Bronchial smooth muscle cell (primary cell): ENCODE results near the gene CBLL1. TPM values are rescaled to one million over a fixed set of nuclear protein-coding genes. Genes with fewer than 3 reads are reported as not detected.

ENCODE experiments used
- total RNA-seq: library from RNA; depleted of rRNA; stranded (reverse); fragments of >200 nt; gene quantifications from 2 replicates; pipeline ENCODE4 v1.2.1, GENCODE V29; 2014

CBLL1 gene, protein sequence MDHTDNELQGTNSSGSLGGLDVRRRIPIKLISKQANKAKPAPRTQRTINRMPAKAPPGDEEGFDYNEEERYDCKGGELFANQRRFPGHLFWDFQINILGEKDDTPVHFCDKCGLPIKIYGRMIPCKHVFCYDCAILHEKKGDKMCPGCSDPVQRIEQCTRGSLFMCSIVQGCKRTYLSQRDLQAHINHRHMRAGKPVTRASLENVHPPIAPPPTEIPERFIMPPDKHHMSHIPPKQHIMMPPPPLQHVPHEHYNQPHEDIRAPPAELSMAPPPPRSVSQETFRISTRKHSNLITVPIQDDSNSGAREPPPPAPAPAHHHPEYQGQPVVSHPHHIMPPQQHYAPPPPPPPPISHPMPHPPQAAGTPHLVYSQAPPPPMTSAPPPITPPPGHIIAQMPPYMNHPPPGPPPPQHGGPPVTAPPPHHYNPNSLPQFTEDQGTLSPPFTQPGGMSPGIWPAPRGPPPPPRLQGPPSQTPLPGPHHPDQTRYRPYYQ
- total RNA-seq: 9.1 and 11.3 TPM in 2 replicates

DNA sequence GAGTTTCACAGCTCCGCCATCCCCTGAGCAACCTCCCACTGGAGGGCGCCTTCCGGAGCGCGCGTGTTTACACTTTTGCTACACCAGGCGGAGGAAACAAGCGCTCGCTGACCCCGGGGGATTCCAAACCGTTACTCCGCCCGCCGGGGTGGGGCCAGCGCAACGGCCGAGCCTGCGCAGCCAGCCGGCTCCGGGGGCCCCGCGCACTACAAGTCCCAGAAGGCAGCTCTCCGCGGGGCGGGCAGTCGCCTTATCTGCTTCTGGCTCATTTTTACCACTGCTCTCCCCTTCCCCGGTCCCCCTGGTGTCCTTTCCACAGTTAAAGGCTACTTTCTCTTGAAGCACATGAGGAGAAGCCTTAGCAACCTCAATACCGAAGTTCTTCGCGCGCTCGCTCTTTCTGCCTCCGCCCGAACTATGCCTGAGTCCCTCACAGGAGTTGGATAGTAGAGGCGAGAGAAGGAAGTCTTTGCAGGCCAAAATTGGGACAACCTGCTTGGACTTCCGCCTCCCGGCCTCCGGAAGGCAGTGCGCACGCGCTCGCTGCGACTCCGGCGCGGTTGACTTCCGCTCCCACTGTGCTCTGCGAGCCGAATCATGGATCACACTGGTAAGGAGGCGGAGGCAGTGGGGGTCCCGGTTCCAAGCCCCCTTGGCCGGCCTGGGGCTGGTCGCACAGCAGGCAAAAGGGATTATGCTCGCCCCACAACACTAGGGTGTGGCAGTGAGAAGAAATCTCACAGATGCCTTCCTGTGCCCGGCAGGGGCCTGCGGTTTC, at the start of gene CBLL1:
CBLL1 (plus strand) TSS at position 576 of the 778 bp plus-strand sequence; CDS start at position 598, 22 bp downstream.

DNA sequence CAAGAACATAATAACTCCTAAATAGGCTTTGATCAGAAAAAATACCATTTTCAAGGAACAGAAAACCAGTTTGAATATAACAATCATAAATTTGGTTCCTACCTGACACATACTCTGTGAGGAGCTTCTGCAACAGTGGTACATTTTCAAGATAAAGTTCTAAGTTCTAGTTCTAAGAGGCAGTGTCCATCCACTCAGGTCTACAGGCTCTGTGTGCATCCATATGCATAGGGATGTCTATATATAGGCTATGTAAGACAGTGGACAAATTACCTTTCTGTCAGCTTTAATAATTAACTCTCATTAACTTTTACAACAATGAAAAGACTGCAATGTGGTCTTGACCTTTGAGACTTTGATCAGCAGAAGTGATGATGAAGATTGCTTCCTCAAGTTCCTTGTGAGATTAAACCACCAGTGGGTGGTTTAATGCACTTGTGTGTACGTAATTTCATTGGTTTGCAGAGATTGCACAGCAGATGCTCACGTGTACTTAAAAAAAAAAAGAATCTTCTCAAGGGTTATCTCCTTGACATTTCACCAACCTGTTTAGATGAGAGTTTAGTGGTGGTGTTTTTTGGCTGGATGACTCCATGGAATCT, 59.2 kb downstream of the CBLL1 start, which contains the start of gene SLC26A3:
SLC26A3 (minus strand) TSS at position 215 of the 602 bp plus-strand sequence. CDS start 8,714 bp downstream, outside the sequence.

Other genes with a start within 250 kb of the CBLL1 start
- 19.2 and 32.7 TPM in 2 replicates for gene COG5, start 180.2 kb upstream of the CBLL1 start, total RNA-seq
- gene DUS4L, start 180.2 kb upstream of the CBLL1 start, total RNA-seq: 3.7 and 4.9 TPM in 2 replicates
- 32.8 and 34.5 TPM in 2 replicates for gene BCAP29, start 163.9 kb upstream of the CBLL1 start, total RNA-seq
- 0.47 and 0.52 TPM in 2 replicates for gene SLC26A4, start 83.3 kb upstream of the CBLL1 start, total RNA-seq
- not detected in 2 replicates for gene SLC26A3, start 59.1 kb downstream of the CBLL1 start, total RNA-seq
- gene DLD, start 147.0 kb downstream of the CBLL1 start, total RNA-seq: 41.6 and 59.7 TPM in 2 replicates